Stimulated activated CD8-positive, alpha-beta memory T cell treated with anti-CD3 and anti-CD28 coated beads, Interleukin-7, amount 100 ng/mL, for 4 hours (primary cell): Measurements from ENCODE around the gene ADRA2B.
"Not testable (repeated sequence)": the region's sequence is repeated elsewhere in the genome, so short reads cannot be mapped to it uniquely, and the experiment has no call there.

Experiments
- DNase-seq, 2 donors: peaks; one replicate each; pipeline ENCODE4 v3.0.0-alpha.2; 2020; ENCODE audit warnings: low read depth in 2 of 2

ADRA2B gene

DNA sequence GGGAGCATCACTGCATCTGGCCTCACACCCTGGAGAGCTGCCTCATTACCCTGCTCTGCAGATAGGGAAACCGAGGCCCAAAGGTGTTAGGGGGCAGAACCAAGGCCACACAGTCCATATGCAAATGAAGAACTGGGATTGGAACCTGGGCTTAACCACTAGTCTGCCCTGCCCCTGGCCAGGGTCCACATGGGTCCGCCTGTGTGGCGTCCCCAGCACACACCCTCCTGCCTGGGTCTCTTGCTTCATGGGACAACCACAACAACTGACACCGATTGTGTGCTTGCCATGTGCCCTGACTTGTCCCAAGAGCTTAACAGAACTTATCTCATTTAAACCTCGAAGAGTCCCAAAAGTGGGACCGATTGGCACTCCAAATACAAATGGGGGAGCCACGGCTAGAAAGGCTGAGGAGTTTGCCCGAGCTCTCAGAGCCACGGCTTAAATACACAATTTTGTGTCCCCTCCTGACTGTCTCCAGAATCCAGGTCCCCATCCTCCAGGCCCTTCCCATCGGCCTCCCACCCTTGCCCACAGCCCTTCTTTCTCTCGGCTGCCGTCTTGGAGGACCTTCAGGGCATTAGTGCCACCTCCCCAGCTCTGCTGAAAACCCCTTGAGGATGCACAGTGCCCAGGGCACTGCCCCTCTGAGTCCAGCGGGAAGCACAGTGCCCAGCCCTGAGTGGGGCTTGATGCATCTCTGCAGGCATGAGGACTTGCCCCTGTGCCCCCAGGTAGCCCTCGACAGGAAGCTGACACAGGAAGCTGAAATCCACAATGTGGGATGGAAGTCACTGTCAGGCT is 34.6 kb upstream of the ADRA2B start:
- no peak for DNase-seq

DNA sequence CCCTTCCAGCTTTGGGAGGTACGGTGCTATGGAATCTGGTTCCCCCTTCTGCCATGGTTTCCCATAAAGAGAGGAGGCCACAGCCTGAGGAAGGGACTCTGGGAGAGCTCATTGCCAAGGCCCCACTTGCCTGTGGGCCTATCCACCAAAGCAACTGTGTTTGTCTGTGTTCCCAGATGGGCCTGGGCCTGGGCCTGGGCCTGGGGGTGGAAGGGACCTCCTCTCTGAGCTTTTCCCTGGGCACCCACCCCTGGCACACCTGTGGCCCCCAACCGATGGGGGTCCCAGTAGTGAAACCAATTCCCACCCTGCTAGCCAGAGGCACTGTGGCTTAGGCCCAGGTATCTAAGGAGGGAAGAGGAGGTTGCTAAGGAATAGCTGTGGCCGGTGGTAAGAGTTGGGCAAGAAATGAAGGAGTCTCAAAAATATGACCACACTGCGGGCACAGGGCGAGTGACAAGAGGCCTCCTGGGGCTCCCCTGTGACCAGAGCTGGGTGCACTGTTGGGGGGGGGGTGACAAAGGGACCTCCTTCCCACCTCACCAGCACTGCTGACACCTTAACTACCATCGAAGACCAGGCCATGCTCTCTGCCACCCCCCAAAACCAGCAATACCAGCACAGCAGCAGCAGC is 33.8 kb upstream of the ADRA2B start:
- no peak for DNase-seq

DNA sequence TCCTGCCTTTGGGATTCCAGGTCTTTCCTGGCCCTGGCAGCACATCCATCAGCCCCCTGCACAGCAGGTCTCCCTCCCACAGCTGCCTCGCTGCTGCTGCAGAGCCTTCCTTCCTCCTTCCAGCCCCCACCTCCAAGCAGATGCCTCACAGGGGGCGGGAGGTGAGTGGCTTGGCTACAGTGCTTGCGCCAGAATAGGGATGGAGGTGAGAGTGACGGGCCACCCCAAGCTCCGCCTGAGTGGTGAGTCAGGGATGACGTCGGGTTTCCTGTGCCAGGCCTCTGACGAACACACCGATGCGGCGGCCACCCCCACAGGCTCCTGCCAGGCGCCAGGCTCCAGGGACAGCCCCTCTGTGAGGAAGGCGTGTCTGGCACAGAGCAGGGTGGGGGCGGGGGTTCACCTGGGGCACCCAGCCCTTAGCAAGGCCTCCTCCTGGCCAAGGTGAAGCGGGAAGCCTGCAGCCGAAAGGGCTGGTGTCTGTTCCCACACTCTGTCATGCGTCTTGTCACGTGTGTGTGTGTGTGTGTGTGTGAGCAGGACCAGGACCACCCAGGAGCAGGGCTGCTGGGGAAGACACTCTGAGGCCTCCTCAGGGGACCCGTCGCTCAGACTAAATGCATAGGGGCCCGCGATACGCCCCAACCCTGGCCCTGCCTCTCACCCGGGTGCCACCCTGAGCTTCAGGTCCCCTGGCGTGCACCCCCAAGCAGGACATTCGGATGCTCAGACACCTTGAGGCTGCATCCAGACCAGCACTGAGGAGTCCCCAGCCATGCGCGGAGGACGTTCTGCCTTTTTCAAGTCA is 32.2 kb upstream of the ADRA2B start:
- peak; percentile 98 for DNase-seq

DNA sequence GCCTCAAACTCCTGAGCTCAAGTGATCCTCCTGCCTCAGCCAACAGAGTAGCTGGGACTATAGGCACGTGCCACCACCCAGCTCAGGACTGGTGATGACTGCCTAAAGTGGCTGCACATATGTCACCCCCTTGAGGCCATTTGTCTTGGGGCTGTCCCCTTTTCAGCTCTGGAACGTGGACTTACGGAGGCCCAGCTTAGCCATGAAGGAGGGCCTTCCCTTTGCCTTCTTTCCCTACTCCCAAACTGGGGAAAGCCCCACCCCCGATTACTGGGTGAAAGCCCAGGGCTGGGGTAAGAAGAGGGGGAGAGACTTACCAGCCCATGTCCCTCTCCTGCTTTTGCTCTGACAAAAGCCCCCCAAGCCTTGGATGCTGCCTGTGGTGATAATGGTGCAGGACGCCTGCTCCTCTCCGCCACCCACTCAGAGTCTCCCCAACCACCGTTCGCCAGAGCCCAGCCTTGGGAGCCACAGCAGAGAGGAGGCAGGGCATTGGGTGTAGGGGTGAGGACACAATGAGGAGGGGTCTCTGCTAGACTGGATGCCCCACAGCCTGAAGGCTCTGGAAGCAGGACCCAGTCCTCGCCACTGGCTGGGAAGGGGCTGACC is 31.3 kb upstream of the ADRA2B start:
- DNase-seq: no peak

DNA sequence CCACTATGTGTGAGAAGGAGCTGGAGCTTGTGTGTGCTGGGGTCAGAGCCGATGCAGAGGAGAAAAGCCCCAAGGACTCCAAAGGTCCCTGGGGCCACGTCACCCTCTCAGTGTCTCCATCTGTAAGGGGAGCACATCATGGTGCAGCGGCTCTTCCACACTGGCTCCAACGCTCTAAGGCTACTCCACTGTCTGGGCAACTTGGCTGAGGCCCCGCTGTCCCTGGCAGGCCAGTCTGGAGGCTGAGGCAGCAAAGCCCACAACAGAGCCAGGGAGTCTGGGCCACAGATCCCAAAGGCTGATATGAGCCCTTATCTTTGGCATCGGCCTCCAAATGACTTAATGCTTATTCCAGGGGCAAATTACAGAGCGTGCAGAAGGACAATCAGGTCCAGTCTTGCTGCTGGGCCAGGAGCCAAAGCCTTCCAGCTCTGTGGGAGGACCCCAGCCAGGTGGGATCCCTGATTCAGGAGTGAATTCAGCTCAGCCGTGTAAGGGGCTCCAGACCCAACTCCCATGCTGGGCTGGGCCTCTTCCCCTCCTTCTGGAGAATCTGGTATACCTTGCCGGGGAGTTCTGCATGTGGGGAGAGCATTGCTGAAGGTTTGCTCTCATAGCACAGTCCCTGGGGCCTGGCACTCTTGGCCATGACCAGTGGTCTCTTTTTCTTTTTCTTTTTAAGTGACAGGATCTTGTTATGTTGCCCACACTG is 30.7 kb upstream of the ADRA2B start:
- DNase-seq: no peak

DNA sequence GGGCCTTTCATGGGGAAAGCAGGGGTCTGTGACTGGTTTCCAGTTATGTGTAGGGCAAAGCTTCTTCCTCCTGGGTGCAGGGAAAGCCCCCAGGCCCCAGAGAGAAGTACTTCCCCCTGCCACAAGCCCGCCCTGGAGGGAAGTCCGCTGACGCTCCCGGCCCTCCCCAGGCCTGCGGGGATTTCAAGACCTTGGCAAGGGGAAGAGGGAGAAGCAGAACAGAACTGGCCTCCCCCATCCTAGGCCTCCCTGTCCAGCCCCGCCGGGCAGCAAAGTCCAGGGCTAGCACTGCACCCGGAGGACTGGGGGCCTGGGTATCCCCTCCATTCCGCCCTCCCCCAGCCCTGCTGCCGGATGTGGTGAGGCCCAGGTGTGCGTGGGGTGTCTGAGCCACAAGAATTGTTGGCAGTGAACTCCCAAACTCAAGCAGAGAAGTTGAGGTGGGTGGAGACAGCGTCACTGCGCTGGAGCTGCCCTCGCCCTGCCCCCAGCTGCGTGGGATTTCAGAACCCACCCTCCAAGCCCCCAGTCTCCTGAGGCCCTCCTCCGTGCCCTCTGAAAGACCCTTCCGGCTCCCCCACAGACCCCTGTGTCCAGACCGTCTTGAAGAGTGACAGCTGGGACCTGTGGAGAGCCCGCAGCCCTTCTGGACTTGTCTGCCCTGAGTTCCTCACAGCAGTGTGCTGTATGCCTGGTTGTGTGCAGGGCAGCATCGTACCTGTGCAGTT is 29.9 kb upstream of the ADRA2B start:
- DNase-seq: peak; percentile 87 to 89

DNA sequence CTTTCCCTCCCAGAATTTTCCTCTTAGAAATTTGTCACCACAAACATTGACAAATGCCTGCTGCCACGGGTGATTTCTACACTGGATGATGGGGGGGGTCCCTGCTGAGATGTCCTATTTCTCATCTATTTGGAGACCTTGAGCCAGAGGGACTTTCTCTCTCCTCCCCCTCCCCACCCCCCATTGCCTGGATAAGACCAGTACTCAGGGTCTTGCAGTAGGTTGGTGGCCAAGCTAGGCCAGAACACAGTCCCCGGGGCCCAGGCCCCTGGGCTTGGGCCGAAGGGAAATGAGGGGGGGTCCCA is 29.4 kb upstream of the ADRA2B start:
- no peak for DNase-seq

DNA sequence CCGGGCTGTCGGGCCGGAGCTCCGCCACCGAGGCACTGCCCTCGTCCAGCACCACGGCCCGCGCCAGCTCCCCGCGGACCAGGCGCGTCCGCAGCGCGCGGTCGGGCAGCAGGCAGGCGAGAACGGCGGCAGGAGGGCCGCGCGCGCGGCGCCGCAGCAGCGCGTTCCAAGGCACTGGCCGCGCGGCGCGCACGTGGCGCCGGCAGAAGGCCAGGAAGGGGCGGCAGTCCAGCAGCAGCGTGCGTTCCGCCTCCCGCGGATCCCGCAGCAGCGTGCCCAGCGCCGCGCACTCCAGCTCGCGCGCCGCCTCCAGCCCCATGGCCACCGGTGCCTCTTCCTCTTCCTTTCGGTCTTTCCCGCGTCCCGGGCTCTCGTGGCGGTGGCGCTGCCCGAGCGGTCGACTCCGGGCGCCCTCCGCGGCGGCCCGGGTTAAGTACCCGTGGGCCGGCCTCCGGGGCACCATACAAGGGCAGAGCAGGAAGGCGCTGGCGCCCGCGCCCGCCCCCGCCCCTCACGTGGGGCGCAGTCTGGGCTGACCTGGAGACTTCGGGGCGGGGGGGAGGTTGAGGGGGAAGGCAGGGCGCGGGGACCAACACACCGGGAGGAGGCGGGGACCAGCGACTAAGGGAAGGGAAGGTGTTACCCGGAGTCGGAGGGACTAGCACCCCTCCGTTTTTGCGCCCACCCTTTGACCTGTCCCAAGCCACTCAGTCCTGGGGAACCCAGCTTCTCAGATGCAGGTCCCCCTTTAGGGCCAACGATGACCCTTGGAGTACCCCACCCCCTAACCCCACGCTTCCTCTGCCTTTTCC is 28.9 kb upstream of the ADRA2B start, which contains the start of gene DUSP2:
DUSP2 (minus strand) TSS at position 405 of the 812 bp plus-strand sequence; CDS start at position 319, 86 bp downstream.
- peak; percentile 88 to 95 for DNase-seq

DNA sequence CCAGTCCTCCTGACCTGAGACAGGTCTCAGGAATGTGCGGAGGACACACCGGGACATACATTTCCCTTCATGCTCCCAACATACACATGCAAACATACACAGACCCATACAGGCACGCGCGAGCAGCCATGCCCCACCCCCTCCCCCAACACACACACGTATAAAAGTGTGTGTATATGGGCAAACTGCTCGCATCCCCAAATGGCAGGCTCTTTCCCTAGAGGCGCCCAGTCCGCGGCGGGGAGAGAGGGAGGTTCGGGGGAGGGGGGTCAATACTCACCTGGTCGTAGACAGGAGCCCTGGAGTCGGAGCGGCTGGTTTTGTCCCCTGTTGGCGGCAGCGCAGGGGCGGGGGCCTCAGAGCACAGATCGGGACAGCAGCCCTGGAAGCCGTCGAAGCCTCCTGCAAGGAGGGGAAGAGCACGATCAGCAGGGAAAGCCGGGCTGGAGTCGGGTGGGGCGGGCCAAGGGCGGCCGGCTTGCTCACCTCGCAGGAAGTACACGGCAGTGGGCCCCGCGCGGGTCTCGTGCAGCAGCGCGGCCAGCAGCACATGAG is 28.2 kb upstream of the ADRA2B start:
- peak in 1 of 2 donors; percentile 53 for DNase-seq

DNA sequence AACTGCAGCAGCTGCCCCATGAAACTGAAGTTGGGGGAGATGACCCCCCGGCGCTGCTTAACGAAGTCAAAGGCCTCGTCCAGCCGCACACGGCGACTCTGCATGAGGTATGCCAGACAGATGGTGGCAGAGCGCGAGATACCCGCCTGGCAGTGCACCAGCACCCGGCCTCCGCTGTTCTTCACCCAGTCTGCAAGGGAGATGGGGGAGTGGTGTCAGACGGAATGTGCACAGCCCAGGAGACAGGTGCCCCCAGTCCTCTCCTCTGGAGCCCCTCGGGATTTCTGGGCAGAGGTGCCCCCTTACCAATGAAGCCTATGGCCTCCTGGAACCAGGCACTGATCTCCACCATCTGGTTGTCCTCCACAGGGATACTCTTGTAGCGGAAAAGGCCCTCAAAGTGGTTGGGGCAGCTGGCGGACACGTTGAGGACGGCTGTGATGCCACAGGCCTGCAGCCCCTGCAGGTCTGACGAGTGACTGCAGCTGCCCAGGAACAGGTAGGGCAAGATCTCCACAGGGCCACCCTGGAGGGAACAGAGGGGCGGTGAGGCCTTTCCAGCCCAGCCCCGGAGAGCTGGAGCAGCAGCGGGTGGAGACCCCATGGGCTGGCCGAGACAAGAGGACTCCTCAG is 27.6 kb upstream of the ADRA2B start:
- DNase-seq: no peak

DNA sequence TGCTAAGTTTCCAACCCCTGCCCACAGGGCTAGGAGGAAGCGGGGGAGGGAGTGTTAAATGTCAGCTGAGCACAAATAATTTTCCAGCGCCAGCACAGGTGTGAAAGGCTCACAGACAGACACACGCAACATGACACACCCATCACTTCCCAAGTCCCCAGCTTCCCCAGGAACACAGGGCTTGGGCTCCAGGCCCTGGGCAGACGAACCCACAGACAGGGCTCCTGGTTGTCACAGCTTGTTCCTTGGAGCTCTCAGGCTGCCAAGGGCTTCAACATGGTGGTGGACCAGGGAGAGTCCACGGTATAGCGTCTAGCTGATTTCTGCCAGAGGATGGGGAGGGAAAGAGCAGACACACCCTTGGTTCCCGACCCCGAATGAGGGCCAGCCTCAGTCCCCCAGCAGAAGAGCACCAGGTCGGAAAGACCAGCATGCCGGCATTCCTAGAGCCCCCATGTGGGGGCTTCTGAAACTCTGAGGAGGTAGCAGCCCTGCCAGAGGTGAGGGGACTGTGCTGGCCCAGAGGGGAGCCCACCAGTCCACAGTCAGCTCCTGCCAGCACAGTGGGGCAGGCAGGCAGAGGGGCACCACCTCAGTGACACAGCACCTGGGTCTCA is 27.0 kb upstream of the ADRA2B start:
- no peak for DNase-seq

DNA sequence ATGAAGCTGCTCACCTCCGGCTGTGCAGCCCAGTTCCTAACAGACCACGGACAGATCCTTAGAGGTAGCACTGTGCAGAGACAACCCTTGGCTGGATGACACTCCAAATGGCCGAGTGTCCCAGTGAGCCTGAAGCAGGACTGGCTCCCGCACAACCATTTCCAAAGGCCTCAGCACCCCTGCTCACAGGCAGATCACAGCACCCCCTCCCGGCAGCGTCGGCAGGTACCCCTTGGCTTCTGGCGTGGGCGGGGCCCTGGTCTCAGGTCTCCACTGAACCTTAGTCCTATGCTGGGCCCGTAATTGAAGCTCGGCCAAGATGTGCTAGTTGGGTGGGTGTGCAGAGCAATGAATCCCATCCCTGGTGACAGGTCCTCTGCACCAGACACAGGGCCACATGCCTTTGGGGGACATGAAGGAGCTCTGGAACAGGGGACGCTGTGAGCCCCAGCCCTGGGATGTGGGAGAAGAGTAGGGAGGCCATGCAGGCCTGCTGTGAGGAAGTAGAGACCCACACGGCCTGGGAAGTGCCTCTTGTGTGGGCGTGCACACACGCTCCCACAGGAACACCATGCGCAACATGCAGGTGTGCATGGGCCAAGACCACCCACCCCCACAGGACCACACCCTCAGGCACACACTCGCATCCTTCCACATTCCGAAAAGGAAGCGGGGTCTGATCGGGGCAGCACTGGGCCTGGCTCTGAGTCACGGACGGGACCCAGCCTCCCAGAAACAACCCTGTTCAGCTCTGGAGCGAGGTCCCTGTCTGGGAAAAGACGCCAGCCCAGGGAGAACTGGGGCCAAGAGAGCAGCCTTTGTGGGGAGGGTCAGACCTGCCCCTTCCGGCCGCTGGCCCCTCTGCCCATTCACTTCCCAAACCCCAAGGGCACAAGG is 26.1 kb upstream of the ADRA2B start:
- peak; percentile 68 to 72 for DNase-seq

DNA sequence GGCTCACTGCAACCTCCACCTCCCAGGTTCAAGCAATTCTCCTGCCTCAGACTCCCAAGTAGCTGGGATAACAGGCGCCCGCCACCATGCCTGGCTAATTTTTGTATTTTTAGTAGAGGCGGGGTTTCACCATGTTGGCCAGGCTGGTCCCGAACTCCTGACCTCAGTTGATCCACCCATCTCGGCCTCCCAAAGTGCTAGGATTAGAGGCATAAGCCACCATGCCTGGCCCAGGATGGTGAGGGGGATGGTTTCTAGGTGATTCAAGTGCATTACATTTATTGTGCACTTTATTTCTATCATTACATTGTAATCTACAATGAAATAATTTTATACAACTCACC is 25.2 kb upstream of the ADRA2B start:
- not testable (repeated sequence) for DNase-seq

DNA sequence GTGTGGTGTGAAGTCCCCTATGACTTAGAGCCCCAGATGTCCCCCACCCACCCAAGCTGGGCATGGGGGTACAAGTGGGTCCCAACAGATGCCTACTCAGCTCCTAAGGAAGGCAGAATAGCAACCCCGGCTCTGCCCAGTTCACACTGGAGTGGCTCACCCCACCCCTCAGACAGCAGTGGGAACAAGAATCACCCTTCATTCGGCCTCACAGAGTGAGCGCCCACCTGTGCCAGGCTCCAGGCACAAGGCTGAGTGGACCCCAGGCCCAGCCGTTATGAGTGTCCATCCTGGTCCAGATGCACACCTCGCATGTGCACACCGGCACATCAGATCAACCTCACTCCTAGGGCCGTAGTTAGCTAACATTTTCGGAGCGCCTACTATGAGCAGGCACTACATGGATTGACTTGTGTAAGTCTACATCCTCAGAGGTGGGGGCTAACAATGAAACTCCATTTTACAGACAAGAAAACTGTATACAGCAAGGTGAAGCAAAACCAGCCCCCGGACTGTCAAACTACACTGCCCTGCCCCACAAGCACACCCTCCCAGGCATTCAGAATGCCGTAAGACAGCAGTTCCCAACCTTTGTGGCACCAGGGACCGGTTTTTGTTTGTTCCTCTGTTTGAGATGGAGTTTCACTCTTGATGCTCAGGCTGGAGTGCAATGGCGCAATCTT is 24.7 kb upstream of the ADRA2B start:
- DNase-seq: no peak

DNA sequence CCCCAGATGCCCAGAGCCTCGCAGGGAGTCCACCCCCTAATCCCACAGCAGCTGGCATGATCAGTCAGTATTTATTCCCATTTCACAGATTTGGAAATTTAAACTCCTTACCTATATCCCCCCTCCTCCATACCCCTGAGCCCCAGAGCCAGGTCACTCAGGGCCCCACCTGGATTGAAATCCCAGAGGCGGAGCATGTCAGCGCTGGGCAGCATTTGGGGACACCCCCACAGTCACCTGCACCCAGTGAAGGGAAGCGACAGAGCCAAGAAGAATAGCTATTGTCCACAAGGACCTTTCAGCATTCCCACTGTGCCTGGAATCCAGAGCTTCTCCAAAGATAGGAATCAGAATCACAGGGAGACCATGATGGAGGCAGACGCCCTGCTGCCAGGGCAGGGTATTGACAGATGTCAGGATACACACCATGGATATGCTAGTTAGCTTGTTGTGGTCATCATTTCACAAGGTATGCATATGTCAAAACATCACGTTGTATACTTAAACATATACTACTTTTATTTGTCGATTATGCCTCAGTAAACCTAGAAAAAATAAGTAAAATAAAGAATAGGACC is 22.9 kb upstream of the ADRA2B start:
- no peak for DNase-seq

DNA sequence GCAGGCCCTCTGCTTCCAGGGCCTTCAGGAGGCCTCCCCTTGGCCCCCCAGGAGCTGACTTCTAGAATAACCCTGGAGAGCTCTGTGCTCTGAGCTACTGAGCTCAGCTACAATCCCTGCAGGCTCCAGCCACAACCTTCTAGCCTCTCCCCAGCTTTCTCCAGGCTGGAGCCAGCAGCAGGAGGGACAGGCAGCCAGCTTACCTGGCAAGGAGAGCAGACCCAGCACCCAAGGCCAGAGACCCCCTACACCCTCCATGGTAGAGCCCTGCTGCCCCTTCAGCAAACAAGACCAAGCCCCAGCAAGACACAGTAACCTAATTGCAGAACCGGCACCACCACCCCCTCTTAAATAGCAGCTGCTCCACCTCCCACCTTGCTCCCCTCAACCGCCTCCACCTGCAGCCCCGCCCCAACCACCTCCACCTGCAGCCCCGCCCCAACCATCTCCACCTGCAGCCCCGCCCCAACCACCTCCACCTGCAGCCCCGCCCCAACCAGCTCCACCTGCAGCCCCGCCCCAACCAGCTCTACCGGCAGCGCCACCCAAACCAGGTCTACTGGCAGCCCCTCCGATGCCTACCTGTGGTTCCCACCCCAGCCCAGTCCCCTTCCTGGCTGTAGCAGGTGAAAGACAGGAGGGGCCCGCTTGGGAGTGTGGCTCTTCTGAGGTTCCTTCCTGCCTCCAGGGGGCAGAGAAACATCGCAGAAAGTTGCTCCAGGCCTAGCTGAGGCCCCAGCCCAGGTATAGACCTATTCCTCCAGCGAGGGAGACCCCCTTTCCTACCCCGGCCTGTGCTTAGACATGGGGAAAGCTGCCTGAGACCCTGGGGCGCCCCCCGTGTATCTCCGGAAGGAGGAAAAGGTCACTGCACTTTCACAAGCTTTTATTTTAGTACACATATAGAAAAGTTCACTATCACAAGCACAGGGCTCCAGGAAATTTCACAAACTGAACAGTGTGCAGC is 22.1 kb upstream of the ADRA2B start, which contains the start of gene ASTL:
ASTL (minus strand) TSS at position 324 of the 967 bp plus-strand sequence; CDS start at position 258, 66 bp downstream.
- DNase-seq: no peak
